IMR-90 (cell line): ENCODE measurements around the gene TAF8. TPM values are rescaled to one million over a fixed set of nuclear protein-coding genes. Genes with fewer than 3 reads are reported as not detected.

Experiments
- ATAC-seq: fragments of 200-7000 bp; cut with Tn5 transposase; 2 replicates; pipeline ENCODE4 v1.9.1; 2020; ENCODE audit warnings: low read depth, mild to moderate bottlenecking, moderate library complexity
- BruUV-seq: library from RNA; stranded (reverse); fragments of 400-500 nt; replicated peaks from 2 replicates; lab custom pipeline; 2021; lab: Mats Ljungman, UMichigan
- CTCF ChIA-PET: fragments of 300-600 bp; formaldehyde crosslinking; extraction: SDS; loops from one replicate; lab custom pipeline; 2021; ENCODE audit warnings: antibody characterized with exemption; lab: Yijun Ruan, JAX
- POLR2A ChIA-PET: fragments of 300-600 bp; sonication (Branson Sonifier 250); formaldehyde crosslinking; loops from one replicate; lab custom pipeline; 2022; ENCODE audit warnings: antibody characterized with exemption; ENCODE audit not compliant: unreplicated experiment; lab: Charles Lee
- DNase-seq: peaks from one replicate; pipeline ENCODE4 v3.0.0; 2013
- H2AFZ ChIP-seq: replicated peaks from 2 replicates; pipeline ENCODE3; 2013; ENCODE audit warnings: low read length, mild to moderate bottlenecking; ENCODE audit not compliant: poor library complexity
- H2AK5ac ChIP-seq: 2 replicates; pipeline ENCODE4 v1.6.1; 2013; ENCODE audit warnings: low read depth, low read length, inconsistent platforms
- H2AK9ac ChIP-seq: replicated peaks from 2 replicates; pipeline ENCODE3; 2013; ENCODE audit warnings: mild to moderate bottlenecking, low read depth, low read length, moderate library complexity; ENCODE audit not compliant: poor library complexity
- H2BK120ac ChIP-seq: 2 replicates; pipeline ENCODE4 v1.6.1; 2013; ENCODE audit warnings: low read depth, low read length, inconsistent platforms
- H2BK15ac ChIP-seq: 3 replicates; pipeline ENCODE4 v1.6.1; 2013; ENCODE audit warnings: low read depth, low read length, inconsistent platforms
- H2BK20ac ChIP-seq: 2 replicates; pipeline ENCODE4 v1.6.1; 2013; ENCODE audit warnings: low read depth, mild to moderate bottlenecking, inconsistent platforms, low read length, moderate library complexity
- H2BK5ac ChIP-seq: 2 replicates; pipeline ENCODE4 v1.6.1; 2013; ENCODE audit warnings: mild to moderate bottlenecking, low read depth, low read length, inconsistent platforms; ENCODE audit not compliant: poor library complexity, severe bottlenecking
- H3K14ac ChIP-seq: replicated peaks from 2 replicates; pipeline ENCODE4 v1.6.1; 2013; ENCODE audit warnings: low read depth, low read length, inconsistent platforms
- H3K18ac ChIP-seq: 2 replicates; pipeline ENCODE4 v1.6.1; 2013; ENCODE audit warnings: low read depth, low read length, control low read depth
- H3K23ac ChIP-seq: 2 replicates; pipeline ENCODE4 v1.6.1; 2013; ENCODE audit warnings: low read depth, low read length, inconsistent platforms
- H3K27ac ChIP-seq: 2 replicates; pipeline ENCODE4 v1.5.1; 2013; ENCODE audit warnings: mild to moderate bottlenecking, control low read depth, low read length; ENCODE audit not compliant: insufficient read depth
- H3K27me3 ChIP-seq: 2 replicates; pipeline ENCODE4 v1.6.1; 2013; ENCODE audit warnings: low read length; ENCODE audit not compliant: control insufficient read depth, insufficient read depth
- H3K36me3 ChIP-seq: 2 replicates; pipeline ENCODE4 v1.6.1; 2013; ENCODE audit warnings: low read length, mixed read lengths; ENCODE audit not compliant: control insufficient read depth, insufficient read depth
- H3K4ac ChIP-seq: 2 replicates; pipeline ENCODE4 v1.6.1; 2013; ENCODE audit warnings: low read depth, low read length, inconsistent platforms
- H3K4me1 ChIP-seq: 2 replicates; pipeline ENCODE4 v1.6.1; 2013; ENCODE audit warnings: low read length, mixed read lengths; ENCODE audit not compliant: control insufficient read depth, insufficient read depth
- H3K4me2 ChIP-seq: 2 replicates; pipeline ENCODE4 v1.6.1; 2013; ENCODE audit warnings: low read depth, mild to moderate bottlenecking, control low read depth, low read length, moderate library complexity
- H3K4me3 ChIP-seq: 2 replicates; pipeline ENCODE4 v1.5.1; 2013; ENCODE audit warnings: low read depth, mild to moderate bottlenecking, control low read depth, low read length, moderate library complexity; ENCODE audit not compliant: insufficient read depth
- H3K56ac ChIP-seq: 2 replicates; pipeline ENCODE4 v1.6.1; 2013; ENCODE audit warnings: low read length, inconsistent platforms; ENCODE audit not compliant: insufficient read depth; ENCODE audit errors: extremely low read depth
- H3K79me1 ChIP-seq, 2 experiments: 2 replicates each; pipeline ENCODE4 v1.6.1; 2013; ENCODE audit warnings: low read length in 2 of 2, inconsistent platforms in 1 of 2, low read depth in 1 of 2
- H3K9ac ChIP-seq: 2 replicates; pipeline ENCODE4 v1.6.1; 2013; ENCODE audit warnings: low read depth, low read length, control low read depth
- H3K9me1 ChIP-seq: 2 replicates; pipeline ENCODE4 v1.6.1; 2013; ENCODE audit warnings: low read length, inconsistent platforms; ENCODE audit not compliant: insufficient read depth
- H3K9me3 ChIP-seq: 2 replicates; pipeline ENCODE4 v1.6.1; 2013; ENCODE audit warnings: low read length; ENCODE audit not compliant: control insufficient read depth, insufficient read depth
- H4K20me1 ChIP-seq: 2 replicates; pipeline ENCODE4 v1.6.1; 2013; ENCODE audit warnings: low read length, inconsistent platforms; ENCODE audit not compliant: insufficient read depth
- H4K5ac ChIP-seq: 2 replicates; pipeline ENCODE4 v1.6.1; 2013; ENCODE audit warnings: mild to moderate bottlenecking, low read depth, low read length, control low read depth
- H4K8ac ChIP-seq, 2 experiments: 2 replicates each; pipeline ENCODE4 v1.6.1; 2013; ENCODE audit warnings: low read depth in 2 of 2, low read length in 2 of 2, control low read depth in 1 of 2, inconsistent platforms in 1 of 2
- H4K91ac ChIP-seq: 2 replicates; pipeline ENCODE4 v1.6.1; 2013; ENCODE audit warnings: low read depth, low read length, inconsistent platforms; ENCODE audit not compliant: insufficient read depth
- BHLHE40 ChIP-seq: fragments of 150-350 bp; IDR thresholded peaks from 2 replicates; pipeline ENCODE4 v1.6.1; 2016; ENCODE audit warnings: mild to moderate bottlenecking, low read depth, low read length
- CEBPB ChIP-seq: IDR thresholded peaks from 2 replicates; pipeline ENCODE4 v1.6.1; 2012; ENCODE audit warnings: low read depth, low read length, improper control_type of control experiment
- CHD1 ChIP-seq: IDR thresholded peaks from 2 replicates; pipeline ENCODE4 v1.6.1; 2012; ENCODE audit warnings: low read depth, low read length, improper control_type of control experiment
- FOS ChIP-seq: fragments of 150-350 bp; IDR thresholded peaks from 2 replicates; pipeline ENCODE4 v1.6.1; 2016; ENCODE audit warnings: low read depth, low read length
- MAFK ChIP-seq: IDR thresholded peaks from 2 replicates; pipeline ENCODE4 v1.6.1; 2012; ENCODE audit warnings: low read depth, low read length, improper control_type of control experiment
- MAZ ChIP-seq: IDR thresholded peaks from 2 replicates; pipeline ENCODE4 v1.6.1; 2012; ENCODE audit warnings: low read depth, mild to moderate bottlenecking, low read length, improper control_type of control experiment, moderate library complexity, borderline replicate concordance
- MXI1 ChIP-seq: IDR thresholded peaks from 2 replicates; pipeline ENCODE4 v1.6.1; 2012; ENCODE audit warnings: low read depth, mild to moderate bottlenecking, low read length, moderate library complexity, borderline replicate concordance
- NFE2L2 ChIP-seq: fragments of 150-350 bp; IDR thresholded peaks from 2 replicates; pipeline ENCODE4 v1.6.1; 2016; ENCODE audit warnings: low read depth, mild to moderate bottlenecking, low read length
- POLR2A ChIP-seq: IDR thresholded peaks from 2 replicates; pipeline ENCODE4 v1.6.1; 2012; ENCODE audit warnings: mild to moderate bottlenecking, low read depth, low read length
- RAD21 ChIP-seq: IDR thresholded peaks from 2 replicates; pipeline ENCODE4 v1.6.1; 2012; ENCODE audit warnings: low read length, improper control_type of control experiment
- RCOR1 ChIP-seq: IDR thresholded peaks from 2 replicates; pipeline ENCODE4 v1.6.1; 2012; ENCODE audit warnings: mild to moderate bottlenecking, low read length, improper control_type of control experiment; ENCODE audit not compliant: insufficient replicate concordance
- RFX5 ChIP-seq: IDR thresholded peaks from 2 replicates; pipeline ENCODE4 v1.8.0; 2012; ENCODE audit warnings: low read depth, mild to moderate bottlenecking, low read length, moderate library complexity
- SMC3 ChIP-seq: fragments of 150-350 bp; IDR thresholded peaks from 2 replicates; pipeline ENCODE4 v1.6.1; 2016; ENCODE audit warnings: low read depth, mild to moderate bottlenecking, antibody characterized with exemption, low read length, moderate library complexity
- WGBS, 2 experiments: methylation state at CpG; one replicate each; pipeline versions ENCODE4 v1.1.5 to v1.1.7; 2013; ENCODE audit warnings: missing lambda C conversion rate in 2 of 2; ENCODE audit not compliant: insufficient read length in 1 of 2; ENCODE audit errors: extremely low coverage in 2 of 2; 5-methylcytosine and 5-hydroxymethylcytosine counted together
- dilution Hi-C: fragments of 300-500 bp; cut with HindIII; formaldehyde crosslinking; loops from one replicate; pipeline ENCODE4 v1.14.3; 2018; ENCODE audit warnings: low sequenced_read_pairs; ENCODE audit not compliant: unreplicated experiment
- in situ Hi-C: fragments of 300-500 bp; cut with MboI; formaldehyde crosslinking; loops from 3 replicates; pipeline ENCODE4 v1.14.3; 2019; ENCODE audit warnings: low sequenced_read_pairs, inconsistent platforms, mixed read lengths
- intact Hi-C: fragments of 100-400 bp; cut with micrococcal nuclease; formaldehyde crosslinking; loops from 2 replicates; pipeline ENCODE4 v1.10.0; 2022
- polyA plus RNA-seq, 3 experiments: library from polyadenylated mRNA; depleted of rRNA; stranded (reverse); fragments of >200 nt; gene quantifications; 2 replicates each; pipeline ENCODE4 v1.2.3, GENCODE V29; 2012; ENCODE audit warnings: low replicate concordance in 1 of 3
- total RNA-seq: library from RNA; depleted of rRNA; stranded (reverse); fragments of >200 nt; gene quantifications from 2 replicates; pipeline ENCODE4 v1.2.3, GENCODE V29; 2012
- TF ChIP-seq, protein P1 (sequence below): fragments of 150-350 bp; IDR thresholded peaks from 2 replicates; pipeline ENCODE4 v1.6.1; 2017; ENCODE audit warnings: mild to moderate bottlenecking, antibody characterized with exemption, low read length, low read depth
- TF ChIP-seq, protein P2 (sequence below): fragments of 150-350 bp; IDR thresholded peaks from 2 replicates; pipeline ENCODE4 v1.6.1; 2016; ENCODE audit warnings: low read depth, mild to moderate bottlenecking, low read length, moderate library complexity, borderline replicate concordance
- TF ChIP-seq, protein P3 (sequence below): conservative IDR thresholded peaks from 2 replicates; pipeline ENCODE4 v1.5.1; 2012; ENCODE audit warnings: mild to moderate bottlenecking, low read depth, low read length, improper control_type of control experiment

TAF8 gene
- total and polyA plus RNA-seq, 2 of the 4 experiments (the other 2 are of a cell fraction), result 14.3 to 22.8 TPM

DNA sequence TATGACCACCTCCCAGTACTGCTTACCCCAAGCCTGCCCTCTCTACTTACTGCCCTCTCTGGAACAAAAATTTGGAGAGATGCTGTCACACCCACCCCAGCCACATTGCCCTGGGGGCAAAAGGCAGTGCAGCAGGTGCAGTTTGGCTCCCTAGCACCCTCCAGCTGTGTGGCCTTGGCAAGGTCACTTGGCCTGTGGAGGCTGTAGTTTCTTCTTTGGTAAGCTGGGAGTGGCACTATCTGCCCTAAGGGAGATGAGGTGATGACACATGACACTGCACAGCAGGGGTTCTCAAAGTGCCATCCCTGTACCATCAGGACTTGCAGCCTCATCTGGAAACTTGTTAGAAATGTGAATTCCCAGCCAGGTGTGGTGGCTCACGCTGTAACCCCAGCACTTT lies 44.8 kb downstream of the TAF8 start:
- Histone ChIP-seq H3K18ac (no peak overlapping the region), H4K8ac (no peak overlapping the region), H3K36me3 (no peaks in the 10 kb centered on the region), H3K14ac (no peak overlapping the region), H2BK5ac (no peak overlapping the region), H2AFZ (peak overlapping the region; percentile 62), H3K23ac (no peak overlapping the region), H3K27ac (no peak overlapping the region), H3K9me1 (peaks cover 10% of the 10 kb centered on the region), H3K27me3 (peaks cover 2% of the 10 kb centered on the region; the same call in 1 of the 2 replicates), H3K56ac (no peak overlapping the region), H3K9ac (no peak overlapping the region), H2AK9ac (no peak overlapping the region), H3K4me3 (no peak overlapping the region), H2BK15ac (no peak overlapping the region), H4K5ac (no peak overlapping the region), H2BK120ac (no peak overlapping the region), H3K4me1 (peaks cover 7% of the 10 kb centered on the region), H3K9me3 (no peaks in the 10 kb centered on the region), H2AK5ac (no peak overlapping the region; the same call in none of the 2 replicates), H4K20me1 (no peaks in the 10 kb centered on the region), H3K4ac (no peak overlapping the region), H2BK20ac (no peak overlapping the region), H4K91ac (no peak overlapping the region), H3K79me1 (no peaks in the 10 kb centered on the region), H3K4me2 (no peak overlapping the region)
- intact Hi-C loops, result no loop called here
- CTCF ChIA-PET, result no interaction called here
- POLR2A ChIA-PET, result no interaction called here
- DNase-seq (no peak), ATAC-seq (no peak)
- in situ Hi-C loops, result loop anchor here (25.0 kb wide), 1 partner anchor 792 kb away; the partner anchor contains the start of gene RPL7L1
- no TSS peak for BruUV-seq
- WGBS, 2 experiments, result no CpG with 5 or more reads among the region's 1 CpG
- dilution Hi-C loops, result no loop called here
- TF ChIP-seq, protein P1, sequence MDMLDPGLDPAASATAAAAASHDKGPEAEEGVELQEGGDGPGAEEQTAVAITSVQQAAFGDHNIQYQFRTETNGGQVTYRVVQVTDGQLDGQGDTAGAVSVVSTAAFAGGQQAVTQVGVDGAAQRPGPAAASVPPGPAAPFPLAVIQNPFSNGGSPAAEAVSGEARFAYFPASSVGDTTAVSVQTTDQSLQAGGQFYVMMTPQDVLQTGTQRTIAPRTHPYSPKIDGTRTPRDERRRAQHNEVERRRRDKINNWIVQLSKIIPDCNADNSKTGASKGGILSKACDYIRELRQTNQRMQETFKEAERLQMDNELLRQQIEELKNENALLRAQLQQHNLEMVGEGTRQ, result no peak
- TF ChIP-seq CEBPB (no peak), RFX5 (no peak), RAD21 (no peak), CHD1 (no peak), BHLHE40 (no peak), POLR2A (no peak), NFE2L2 (no peak), RCOR1 (no peak), MXI1 (no peak), MAFK (no peak), SMC3 (no peak), MAZ (no peak), FOS (no peak)
- TF ChIP-seq, protein P2, sequence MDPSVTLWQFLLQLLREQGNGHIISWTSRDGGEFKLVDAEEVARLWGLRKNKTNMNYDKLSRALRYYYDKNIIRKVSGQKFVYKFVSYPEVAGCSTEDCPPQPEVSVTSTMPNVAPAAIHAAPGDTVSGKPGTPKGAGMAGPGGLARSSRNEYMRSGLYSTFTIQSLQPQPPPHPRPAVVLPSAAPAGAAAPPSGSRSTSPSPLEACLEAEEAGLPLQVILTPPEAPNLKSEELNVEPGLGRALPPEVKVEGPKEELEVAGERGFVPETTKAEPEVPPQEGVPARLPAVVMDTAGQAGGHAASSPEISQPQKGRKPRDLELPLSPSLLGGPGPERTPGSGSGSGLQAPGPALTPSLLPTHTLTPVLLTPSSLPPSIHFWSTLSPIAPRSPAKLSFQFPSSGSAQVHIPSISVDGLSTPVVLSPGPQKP, result no peak
- TF ChIP-seq, protein P3, sequence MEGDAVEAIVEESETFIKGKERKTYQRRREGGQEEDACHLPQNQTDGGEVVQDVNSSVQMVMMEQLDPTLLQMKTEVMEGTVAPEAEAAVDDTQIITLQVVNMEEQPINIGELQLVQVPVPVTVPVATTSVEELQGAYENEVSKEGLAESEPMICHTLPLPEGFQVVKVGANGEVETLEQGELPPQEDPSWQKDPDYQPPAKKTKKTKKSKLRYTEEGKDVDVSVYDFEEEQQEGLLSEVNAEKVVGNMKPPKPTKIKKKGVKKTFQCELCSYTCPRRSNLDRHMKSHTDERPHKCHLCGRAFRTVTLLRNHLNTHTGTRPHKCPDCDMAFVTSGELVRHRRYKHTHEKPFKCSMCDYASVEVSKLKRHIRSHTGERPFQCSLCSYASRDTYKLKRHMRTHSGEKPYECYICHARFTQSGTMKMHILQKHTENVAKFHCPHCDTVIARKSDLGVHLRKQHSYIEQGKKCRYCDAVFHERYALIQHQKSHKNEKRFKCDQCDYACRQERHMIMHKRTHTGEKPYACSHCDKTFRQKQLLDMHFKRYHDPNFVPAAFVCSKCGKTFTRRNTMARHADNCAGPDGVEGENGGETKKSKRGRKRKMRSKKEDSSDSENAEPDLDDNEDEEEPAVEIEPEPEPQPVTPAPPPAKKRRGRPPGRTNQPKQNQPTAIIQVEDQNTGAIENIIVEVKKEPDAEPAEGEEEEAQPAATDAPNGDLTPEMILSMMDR, result no peak
